ENCODE data around the gene CDC25A.
A peak's percentile ranks its signal among the peaks of the same experiment; 100 is the strongest.
"Not testable (repeated sequence)": the region's sequence is repeated elsewhere in the genome, so short reads cannot be mapped to it uniquely, and the experiment has no call there.

CDC25A gene

GRCh38 chr3:48188266-48189201, at the start of gene CDC25A:
TSS of gene CDC25A (minus strand) at chr3:48188417. CDS start at chr3:48187947, 470 bp downstream.
- peak; percentile 100 for DNase-seq (ENCODE audit: low spot score)

GRCh38 chr3:48236531-48236930, 48.3 kb upstream of the CDC25A start:
- DNase-seq (ENCODE audit: low spot score) = no peak

- no peak for DNase-seq (ENCODE audit: low spot score)
Measured at GRCh38 chr3:48233542-48233941, 45.3 kb upstream of the CDC25A start.

GRCh38 chr3:48232734-48233133, 44.5 kb upstream of the CDC25A start:
- DNase-seq (ENCODE audit: low spot score) = peak; percentile 93

GRCh38 chr3:48232232-48232631, 44.0 kb upstream of the CDC25A start:
- DNase-seq (ENCODE audit: low spot score) = no peak

GRCh38 chr3:48226939-48227338, 38.7 kb upstream of the CDC25A start:
- no peak for DNase-seq (ENCODE audit: low spot score)

- DNase-seq (ENCODE audit: low spot score) = no peak
Measured at GRCh38 chr3:48225587-48225986, 37.4 kb upstream of the CDC25A start.

GRCh38 chr3:48222616-48223513, 34.6 kb upstream of the CDC25A start, which contains the start of gene CAMP:
TSS of gene CAMP (plus strand) at chr3:48223495. CDS start at chr3:48223512, 17 bp downstream.
- no peak for DNase-seq (ENCODE audit: low spot score)

GRCh38 chr3:48220746-48221145, 32.5 kb upstream of the CDC25A start:
- DNase-seq (ENCODE audit: low spot score) = no peak

- no peak for DNase-seq (ENCODE audit: low spot score)
Measured at GRCh38 chr3:48219543-48219942, 31.3 kb upstream of the CDC25A start.

- DNase-seq (ENCODE audit: low spot score) = no peak
Measured at GRCh38 chr3:48218537-48218936, 30.3 kb upstream of the CDC25A start.

- no peak for DNase-seq (ENCODE audit: low spot score)
Measured at GRCh38 chr3:48217449-48217848, 29.2 kb upstream of the CDC25A start.

- no peak for DNase-seq (ENCODE audit: low spot score)
Measured at GRCh38 chr3:48215876-48216275, 27.7 kb upstream of the CDC25A start.

- no peak for DNase-seq (ENCODE audit: low spot score)
Measured at GRCh38 chr3:48215466-48215865, 27.2 kb upstream of the CDC25A start.

GRCh38 chr3:48215019-48215418, 26.8 kb upstream of the CDC25A start:
- DNase-seq (ENCODE audit: low spot score) = no peak

GRCh38 chr3:48214225-48214624, 26.0 kb upstream of the CDC25A start:
- DNase-seq (ENCODE audit: low spot score) = no peak

- not testable (repeated sequence) for DNase-seq (ENCODE audit: low spot score)
Measured at GRCh38 chr3:48211776-48212175, 23.6 kb upstream of the CDC25A start.

- not testable (repeated sequence) for DNase-seq (ENCODE audit: low spot score)
Measured at GRCh38 chr3:48210534-48210933, 22.3 kb upstream of the CDC25A start.

GRCh38 chr3:48209445-48209844, 21.2 kb upstream of the CDC25A start:
- DNase-seq (ENCODE audit: low spot score) = no peak

- DNase-seq (ENCODE audit: low spot score) = no peak
Measured at GRCh38 chr3:48208076-48208475, 19.9 kb upstream of the CDC25A start.

- DNase-seq (ENCODE audit: low spot score) = no peak
Measured at GRCh38 chr3:48202632-48203031, 14.4 kb upstream of the CDC25A start.

GRCh38 chr3:48199117-48199516, 10.9 kb upstream of the CDC25A start:
- DNase-seq (ENCODE audit: low spot score) = no peak

GRCh38 chr3:48196611-48197010, 8.4 kb upstream of the CDC25A start:
- DNase-seq (ENCODE audit: low spot score) = no peak
